Cardiac muscle cell (in vitro differentiated cells and primary cell): ENCODE results near the gene AGAP2. TPM values are rescaled to one million over a fixed set of nuclear protein-coding genes. Genes with fewer than 3 reads are reported as not detected.

Experiments used
- DNase-seq, 2 donors: peaks; one replicate each; pipeline versions ENCODE4 v3.0.0 to v3.0.0-alpha.2; 2010 to 2017; ENCODE audit warnings: low read depth in 1 of 2, low spot score in 1 of 2
- H3K27ac ChIP-seq: fragments of 200-600 bp; sonication (generic); 2 replicates; pipeline ENCODE4 v1.5.1; 2016
- H3K27me3 ChIP-seq: fragments of 200-600 bp; sonication (generic); 2 replicates; pipeline ENCODE4 v1.6.0; 2016; ENCODE audit warnings: control low read depth
- H3K36me3 ChIP-seq: fragments of 200-600 bp; sonication (generic); 2 replicates; pipeline ENCODE4 v1.5.1; 2016; ENCODE audit warnings: control low read depth
- H3K4me1 ChIP-seq: fragments of 200-600 bp; sonication (generic); 2 replicates; pipeline ENCODE4 v1.8.1; 2017; ENCODE audit warnings: low read depth, mild to moderate bottlenecking, mixed run types
- H3K4me3 ChIP-seq: fragments of 200-600 bp; sonication (generic); 2 replicates; pipeline ENCODE4 v1.5.1; 2016; ENCODE audit warnings: mild to moderate bottlenecking
- H3K9me3 ChIP-seq: fragments of 200-600 bp; sonication (generic); 2 replicates; pipeline ENCODE4 v1.5.1; 2017; ENCODE audit warnings: low read depth, mild to moderate bottlenecking, control low read depth
- polyA plus RNA-seq: library from polyadenylated mRNA; unstranded; fragments of >200 nt; fragmentation: Nextera tagmentation; extraction: Ambion mirVana; gene quantifications from 2 replicates; pipeline ENCODE4 v1.2.1, GENCODE V29; 2016
- total RNA-seq: library from RNA; depleted of rRNA; stranded (reverse); fragments of >200 nt; gene quantifications from 2 replicates; pipeline ENCODE4 v1.2.3, GENCODE V29; 2016
- TF ChIP-seq, protein P1 (sequence below): IDR thresholded peaks from 2 replicates; pipeline ENCODE4 v1.5.1; 2012; ENCODE audit warnings: low read depth, mild to moderate bottlenecking, low read length

Gene AGAP2
- total RNA-seq (0.33 and 0.49 TPM in 2 replicates), polyA plus RNA-seq (0.05 and 0.10 TPM in 2 replicates)

DNA sequence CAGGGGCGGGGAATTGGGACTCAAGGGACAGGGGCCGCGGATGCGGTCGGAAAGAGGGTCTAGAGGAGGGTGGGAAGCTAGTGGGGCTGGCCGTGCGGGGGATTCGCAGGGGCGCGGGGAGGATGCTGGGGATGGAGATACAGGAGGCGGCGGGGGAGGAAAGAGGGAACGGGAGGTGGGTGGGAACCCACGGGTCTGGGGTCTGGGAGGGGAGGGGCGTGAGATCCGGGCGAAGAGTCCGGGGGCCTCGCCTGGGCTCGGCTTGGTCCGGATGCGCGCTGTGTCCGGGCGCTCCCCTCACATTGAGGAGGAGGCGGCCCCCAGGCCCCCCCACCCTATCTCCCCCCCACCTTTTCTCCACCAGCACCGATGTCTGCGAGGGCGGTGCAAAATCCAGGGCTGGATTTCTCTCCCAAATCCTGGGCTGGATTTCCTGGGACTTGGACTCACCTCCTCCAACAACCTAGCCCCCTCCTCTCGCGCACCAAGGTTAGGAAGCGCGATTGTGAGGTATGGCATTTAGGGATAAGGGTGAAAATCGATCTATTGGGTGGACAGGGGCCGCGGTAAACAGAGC, at the start of gene AGAP2:
AGAP2 (minus strand) TSS at position 82 of the 577 bp plus-strand sequence. CDS start 496 bp downstream, outside the sequence.
- DNase-seq = peak; percentile 21 to 48
- Histone ChIP-seq H3K9me3 (no peaks in the 10 kb centered on the region), H3K27me3 (peaks cover 98% of the 10 kb centered on the region), H3K4me1 (peaks cover 5% of the 10 kb centered on the region), H3K27ac (no peak within 1 kb of the TSS), H3K36me3 (no peaks in the 10 kb centered on the region), H3K4me3 (peak within 1 kb of the TSS; percentile 24)
- TF ChIP-seq, protein P1, sequence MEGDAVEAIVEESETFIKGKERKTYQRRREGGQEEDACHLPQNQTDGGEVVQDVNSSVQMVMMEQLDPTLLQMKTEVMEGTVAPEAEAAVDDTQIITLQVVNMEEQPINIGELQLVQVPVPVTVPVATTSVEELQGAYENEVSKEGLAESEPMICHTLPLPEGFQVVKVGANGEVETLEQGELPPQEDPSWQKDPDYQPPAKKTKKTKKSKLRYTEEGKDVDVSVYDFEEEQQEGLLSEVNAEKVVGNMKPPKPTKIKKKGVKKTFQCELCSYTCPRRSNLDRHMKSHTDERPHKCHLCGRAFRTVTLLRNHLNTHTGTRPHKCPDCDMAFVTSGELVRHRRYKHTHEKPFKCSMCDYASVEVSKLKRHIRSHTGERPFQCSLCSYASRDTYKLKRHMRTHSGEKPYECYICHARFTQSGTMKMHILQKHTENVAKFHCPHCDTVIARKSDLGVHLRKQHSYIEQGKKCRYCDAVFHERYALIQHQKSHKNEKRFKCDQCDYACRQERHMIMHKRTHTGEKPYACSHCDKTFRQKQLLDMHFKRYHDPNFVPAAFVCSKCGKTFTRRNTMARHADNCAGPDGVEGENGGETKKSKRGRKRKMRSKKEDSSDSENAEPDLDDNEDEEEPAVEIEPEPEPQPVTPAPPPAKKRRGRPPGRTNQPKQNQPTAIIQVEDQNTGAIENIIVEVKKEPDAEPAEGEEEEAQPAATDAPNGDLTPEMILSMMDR = no peak

DNA sequence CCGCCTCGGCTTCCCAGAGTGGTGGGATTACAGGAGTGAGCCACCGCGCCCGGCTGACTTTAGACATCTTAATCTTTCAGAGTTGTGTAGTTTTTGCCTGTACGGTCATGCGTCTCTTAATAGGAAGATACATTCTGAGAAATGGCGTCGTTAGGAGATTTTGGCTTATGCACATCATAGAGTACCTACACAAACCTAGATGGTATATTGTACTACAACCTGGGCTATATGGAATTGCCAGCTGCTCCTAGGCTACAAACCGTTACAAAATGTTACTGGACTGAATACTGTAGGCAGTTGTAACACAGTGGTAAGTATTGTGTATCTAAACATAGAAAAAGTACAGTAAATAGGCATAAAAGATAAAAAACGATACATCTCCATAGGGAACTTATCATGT, 45.3 kb upstream of the AGAP2 start:
- TF ChIP-seq, protein P1 = no peak
- peak overlapping the region; percentile 99 for H3K4me3 ChIP-seq
- DNase-seq = no peak
- H3K36me3 ChIP-seq = peaks cover 15% of the 10 kb centered on the region
- H3K9me3 ChIP-seq = no peaks in the 10 kb centered on the region
- peaks cover 6% of the 10 kb centered on the region for H3K4me1 ChIP-seq
- H3K27ac ChIP-seq = no peak overlapping the region
- H3K27me3 ChIP-seq = no peaks in the 10 kb centered on the region

DNA sequence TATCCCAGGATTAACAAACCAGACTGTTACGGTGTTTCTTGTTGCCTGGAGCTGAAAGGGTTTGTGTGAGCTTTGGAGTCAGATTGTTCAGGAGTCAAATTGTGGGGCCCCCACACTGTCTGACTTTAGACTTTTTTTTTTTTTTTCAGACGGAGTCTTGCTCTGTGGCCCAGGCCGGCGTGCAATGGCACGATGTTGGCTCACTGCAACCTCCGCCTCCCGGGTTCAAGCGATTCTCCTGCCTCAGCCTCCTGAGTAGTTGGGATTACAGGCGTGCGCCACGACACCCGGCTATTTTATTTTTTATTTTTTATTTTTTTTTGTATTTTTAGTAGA, 44.9 kb upstream of the AGAP2 start:
- Histone ChIP-seq H3K4me3 (peak overlapping the region; percentile 99), H3K36me3 (peaks cover 15% of the 10 kb centered on the region), H3K27ac (no peak overlapping the region), H3K4me1 (peaks cover 6% of the 10 kb centered on the region), H3K27me3 (no peaks in the 10 kb centered on the region), H3K9me3 (no peaks in the 10 kb centered on the region)
- no peak for DNase-seq
- TF ChIP-seq, protein P1 = no peak

DNA sequence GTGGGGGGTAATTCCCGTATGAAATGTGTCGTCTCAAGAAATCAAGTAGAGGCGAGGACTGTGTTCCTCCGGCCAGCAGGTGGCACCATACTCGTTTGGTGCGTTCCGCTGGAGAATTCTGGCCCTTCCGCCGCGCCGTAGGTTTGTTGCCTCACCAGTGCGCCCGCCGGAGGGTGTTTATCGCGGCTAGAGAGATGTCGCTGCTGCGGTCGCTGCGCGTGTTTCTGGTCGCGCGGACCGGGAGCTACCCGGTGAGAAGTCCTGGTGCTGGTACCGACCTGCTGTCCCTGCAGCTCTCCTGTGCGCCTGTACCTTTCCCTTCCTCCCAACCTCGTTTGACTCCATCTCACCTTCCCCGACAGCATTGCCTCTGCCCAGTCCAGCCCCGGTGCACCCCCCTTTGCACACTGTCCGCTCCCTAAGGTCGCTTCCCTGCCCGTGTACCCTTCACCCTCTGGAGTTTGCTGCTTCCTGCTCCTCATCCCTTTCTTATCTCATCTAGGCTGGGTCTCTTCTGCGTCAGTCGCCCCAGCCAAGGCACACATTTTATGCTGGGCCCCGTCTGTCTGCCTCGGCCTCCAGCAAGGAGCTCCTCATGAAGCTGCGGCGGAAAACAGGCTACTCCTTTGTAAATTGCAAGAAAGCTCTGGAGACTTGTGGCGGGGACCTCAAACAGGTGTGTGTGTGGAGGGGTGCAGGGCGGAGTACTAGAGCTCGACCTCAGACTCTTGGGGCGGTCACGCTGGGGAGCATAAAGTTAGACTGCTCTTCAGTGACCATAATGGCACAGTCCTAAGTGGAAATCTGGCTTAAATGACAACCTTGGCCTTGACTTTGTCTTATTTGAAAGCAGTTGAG, 44.3 kb upstream of the AGAP2 start, which contains the start of gene TSFM:
TSFM (plus strand) TSS at position 180 of the 858 bp plus-strand sequence; CDS start at position 195, 15 bp downstream.
- Histone ChIP-seq H3K4me3 (peak within 1 kb of the TSS; percentile 99), H3K9me3 (no peaks in the 10 kb centered on the region), H3K36me3 (peaks cover 15% of the 10 kb centered on the region), H3K27ac (peak within 1 kb of the TSS; percentile 46), H3K27me3 (no peaks in the 10 kb centered on the region), H3K4me1 (peaks cover 6% of the 10 kb centered on the region)
- peak; percentile 96 to 98 for DNase-seq
- TF ChIP-seq, protein P1 = peak; percentile 90

DNA sequence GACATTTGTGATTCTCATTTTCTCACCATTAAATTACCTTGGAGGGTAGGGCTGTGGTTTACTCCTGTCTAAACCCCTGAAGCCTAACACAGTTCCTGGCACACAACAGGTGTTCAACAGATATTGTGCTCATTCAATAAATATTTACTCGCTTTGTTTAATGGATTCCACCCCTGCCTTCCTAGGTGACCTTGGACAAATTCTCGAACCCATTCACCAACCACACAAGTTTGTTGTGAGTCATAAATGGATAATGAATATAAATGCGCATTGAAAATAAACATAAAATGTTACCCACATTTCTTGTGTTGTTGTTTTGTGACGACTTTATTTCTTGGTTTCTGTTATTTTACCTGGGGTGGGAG, 43.7 kb upstream of the AGAP2 start:
- H3K4me3 ChIP-seq = no peak overlapping the region
- peaks cover 14% of the 10 kb centered on the region for H3K36me3 ChIP-seq
- H3K27ac ChIP-seq = no peak overlapping the region
- no peaks in the 10 kb centered on the region for H3K9me3 ChIP-seq
- peaks cover 6% of the 10 kb centered on the region for H3K4me1 ChIP-seq
- no peak for DNase-seq
- TF ChIP-seq, protein P1 = no peak
- H3K27me3 ChIP-seq = no peaks in the 10 kb centered on the region
